ENCODE results near the gene RPS21.
"Not testable (repeated sequence)": the region's sequence is repeated elsewhere in the genome, so short reads cannot be mapped to it uniquely, and the experiment has no call there.

Gene RPS21

DNA sequence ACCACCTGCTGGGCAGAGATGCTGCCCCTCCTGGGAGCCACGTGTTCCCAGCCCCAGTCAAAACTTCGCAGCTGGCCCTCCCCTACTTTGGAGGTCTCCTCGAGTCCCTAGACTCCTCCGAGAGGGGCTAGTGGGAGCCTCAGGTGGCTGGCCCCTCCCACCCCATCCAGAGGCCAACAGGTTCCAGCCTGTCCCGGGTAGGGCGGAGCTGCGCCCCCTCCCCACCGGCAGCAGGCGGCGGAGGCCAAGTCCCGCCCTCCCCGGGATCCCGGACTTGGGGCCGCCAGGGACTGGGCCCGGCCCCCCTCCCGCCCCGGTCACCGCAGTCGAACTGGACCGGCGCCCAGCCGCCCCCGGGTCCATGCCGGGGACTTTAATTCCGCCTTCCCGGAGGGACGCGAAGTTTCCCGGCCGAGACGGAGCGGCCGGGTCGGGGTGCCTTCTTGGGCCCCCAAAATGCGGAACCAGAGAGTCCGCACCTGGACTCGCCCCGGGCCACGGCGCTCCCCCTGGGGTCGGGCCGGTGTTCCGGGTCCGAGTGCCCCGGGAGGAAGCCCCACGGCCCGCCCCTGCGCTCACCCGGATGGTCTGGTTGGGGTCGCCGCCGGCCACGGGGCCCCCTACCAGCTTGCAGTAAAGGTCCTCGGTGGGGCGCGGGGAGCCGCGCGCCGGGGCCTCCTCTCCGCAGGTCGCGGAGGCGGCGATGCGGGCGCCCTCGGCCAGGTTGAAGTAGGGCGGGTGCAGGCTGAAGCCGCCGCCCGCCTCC lies 20.4 kb upstream of the RPS21 start:
- no peak for DNase-seq

DNA sequence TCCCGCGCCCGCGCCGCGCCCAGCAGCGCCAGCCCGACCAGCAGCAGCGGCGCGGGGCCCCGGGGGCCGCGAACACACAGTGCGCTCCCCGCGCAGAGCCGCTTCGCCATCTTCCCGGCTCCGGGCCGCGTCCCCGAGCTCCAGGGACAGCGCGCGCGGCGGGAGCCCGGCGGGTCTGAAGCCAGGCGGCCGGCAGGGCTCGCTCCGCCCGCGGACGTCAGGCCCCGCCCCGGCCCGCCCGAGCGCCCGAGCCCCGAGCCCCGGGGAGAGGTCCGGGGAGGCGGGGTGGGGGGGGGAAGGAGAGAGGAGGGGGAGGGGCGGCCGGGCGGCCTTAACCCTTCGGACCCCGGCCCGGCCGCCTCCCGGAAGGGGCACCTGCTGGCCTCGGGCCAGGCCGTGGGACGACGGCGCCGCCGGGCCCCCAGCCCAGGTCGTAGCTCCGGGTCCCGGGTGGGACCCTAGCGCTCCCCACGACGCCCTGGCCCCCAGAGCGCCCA lies 19.7 kb upstream of the RPS21 start, which contains the start of gene LAMA5:
LAMA5 (minus strand) TSS at position 177 of the 497 bp plus-strand sequence; CDS start at position 110, 67 bp downstream.
- DNase-seq = no peak

DNA sequence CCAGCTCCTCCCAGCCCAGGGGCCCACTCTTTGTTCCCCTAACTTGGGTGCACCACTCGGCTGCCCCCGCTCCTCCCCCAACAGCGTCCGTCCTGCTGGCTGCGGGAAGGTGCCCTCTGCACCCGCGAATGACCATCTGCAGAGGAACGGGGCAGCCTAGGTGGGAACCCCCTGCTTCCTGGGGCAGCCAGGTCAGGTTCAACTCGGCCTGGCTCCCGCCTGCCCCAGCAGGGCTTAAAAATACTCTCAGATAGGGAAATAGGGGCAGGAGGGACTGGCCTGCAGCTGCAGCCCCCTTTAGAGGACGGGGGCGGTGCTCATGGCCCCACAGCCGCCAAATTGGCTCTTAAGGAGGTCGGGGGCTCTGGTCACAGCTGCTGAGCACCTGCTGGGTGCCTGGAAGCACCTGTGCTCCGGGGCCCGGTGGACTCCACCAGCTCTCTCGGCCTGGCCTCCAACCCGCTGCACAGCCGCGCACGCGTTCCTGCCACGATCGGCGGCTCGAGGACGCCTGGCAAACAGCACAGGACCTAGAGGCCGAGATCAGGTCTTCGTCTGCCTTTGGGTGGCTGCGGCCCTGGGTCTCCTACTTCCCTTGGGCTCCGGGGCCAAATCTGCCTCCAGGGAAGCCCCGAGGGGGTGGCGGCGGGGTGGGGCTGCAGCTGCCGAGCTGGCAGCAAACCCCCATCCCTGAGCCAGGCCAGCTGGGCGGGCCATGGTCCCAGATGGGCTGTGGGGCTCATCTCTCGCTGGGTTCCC lies 19.1 kb upstream of the RPS21 start:
- no peak for DNase-seq

DNA sequence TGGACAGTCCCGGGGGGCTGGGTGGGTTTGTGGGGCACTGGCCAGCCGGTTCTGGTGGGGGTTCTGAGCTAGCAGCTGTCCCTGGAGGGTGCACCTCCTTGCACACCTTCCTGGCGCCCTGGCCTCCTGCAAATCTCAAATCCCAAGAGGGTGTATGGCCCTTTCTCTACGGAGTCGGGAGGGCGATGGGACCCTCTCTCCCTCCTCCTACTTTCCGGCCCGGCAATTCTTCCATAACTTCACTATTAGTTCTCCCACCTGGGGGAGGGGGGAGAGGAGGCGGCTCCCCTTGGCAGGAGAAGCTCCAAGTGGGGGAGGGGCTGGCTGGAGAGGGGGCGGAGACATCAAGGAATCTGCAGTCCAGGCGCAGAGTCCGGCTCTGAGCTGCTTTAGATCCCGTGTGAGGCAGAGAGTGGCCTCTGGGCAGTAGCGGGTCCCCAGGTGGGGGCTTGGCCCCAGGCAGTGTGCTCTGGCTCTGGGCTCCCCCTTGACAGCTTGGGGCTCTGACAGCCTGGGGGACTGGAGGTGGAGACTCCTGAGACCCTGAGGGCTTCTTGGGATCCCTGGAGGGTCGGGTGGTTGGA lies 18.4 kb upstream of the RPS21 start:
- no peak for DNase-seq

DNA sequence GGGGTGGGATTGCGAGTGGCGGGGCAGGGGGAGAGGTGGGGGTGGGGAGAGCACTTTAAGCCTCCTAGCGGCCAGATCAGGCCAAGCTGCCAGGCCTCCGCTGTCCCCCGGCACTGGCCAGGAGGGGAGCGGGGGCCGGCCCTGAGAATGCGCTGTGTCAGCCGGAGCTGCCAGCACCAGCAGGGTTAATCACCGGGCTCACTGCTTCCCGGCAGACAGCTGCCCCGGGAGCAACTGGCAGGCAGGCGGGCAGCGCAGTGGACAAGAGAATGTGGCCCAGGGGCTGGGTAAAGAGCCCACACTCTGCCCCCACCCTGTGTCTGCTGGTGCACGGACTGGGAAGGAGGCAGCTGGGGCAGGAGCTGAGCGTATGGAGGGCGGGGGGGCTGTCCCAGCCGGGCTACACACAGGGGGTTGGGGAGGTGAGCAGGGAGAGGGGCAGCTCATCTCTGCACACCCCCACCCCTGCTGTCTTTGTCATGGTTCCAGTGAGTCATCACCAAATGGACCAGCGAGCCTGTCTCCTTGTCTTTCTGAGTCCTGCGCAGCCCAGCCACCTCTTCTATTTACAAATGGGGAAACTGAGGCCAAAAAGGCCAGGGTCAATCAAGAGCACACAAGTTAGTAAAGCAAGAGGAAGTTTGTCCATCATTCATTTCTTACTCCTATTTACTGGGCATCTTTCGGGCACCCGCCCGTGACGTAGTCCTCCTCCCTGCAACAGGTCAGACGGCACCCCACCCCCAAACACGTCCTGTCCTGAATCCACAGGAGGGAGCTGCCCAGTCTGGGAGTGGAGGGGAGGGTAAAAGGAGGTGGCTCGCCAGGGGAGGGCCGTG lies 17.7 kb upstream of the RPS21 start:
- DNase-seq = no peak

DNA sequence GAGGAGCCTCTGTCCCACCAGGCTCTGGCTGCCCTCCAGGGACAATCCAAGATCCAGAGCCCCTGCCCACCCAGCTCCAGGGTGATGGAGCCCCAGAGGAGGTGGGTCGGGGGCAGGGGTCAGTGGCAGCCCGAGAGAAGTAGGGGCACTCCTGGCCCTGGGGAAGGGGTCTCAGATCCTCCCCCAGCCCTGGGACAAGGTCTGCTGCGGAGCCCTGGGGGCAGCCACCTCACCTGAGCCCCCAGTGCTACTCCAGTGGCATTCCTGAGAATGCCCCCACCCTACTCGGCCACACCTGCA lies 17.1 kb upstream of the RPS21 start:
- DNase-seq = no peak

DNA sequence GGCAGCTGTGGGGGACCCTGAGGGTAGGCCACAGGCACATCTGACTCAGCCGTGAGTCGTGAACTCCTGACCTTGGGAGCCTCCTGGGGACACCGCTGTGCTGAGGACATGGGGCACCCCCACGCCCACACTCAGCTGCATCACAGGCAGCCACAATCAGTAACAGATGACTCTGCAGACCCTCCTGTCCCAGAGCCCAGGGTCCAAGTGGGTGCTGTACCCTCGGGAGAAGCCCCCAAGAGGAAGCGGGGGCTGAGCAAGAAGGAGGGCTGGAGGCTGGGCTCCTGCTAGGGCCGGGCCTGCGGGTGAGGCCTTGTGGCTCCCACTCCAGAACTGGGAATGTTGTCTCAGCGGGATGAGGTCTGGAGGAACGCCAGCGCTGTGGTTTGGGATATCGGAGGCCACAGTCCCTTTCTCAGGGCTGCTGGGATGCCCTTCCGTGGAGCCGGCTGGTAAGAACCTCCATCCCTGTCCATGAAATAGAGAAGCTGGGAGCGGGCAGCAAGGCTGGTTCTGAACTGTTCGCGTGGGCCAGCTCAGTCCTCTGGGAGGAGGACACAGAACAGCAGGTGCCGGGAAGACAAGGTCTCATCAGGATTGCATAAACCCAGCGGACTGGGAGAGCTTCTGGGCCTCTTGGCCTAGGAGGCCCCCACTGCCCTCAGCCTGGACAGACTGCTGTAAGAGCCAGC lies 16.6 kb upstream of the RPS21 start:
- DNase-seq = no peak

DNA sequence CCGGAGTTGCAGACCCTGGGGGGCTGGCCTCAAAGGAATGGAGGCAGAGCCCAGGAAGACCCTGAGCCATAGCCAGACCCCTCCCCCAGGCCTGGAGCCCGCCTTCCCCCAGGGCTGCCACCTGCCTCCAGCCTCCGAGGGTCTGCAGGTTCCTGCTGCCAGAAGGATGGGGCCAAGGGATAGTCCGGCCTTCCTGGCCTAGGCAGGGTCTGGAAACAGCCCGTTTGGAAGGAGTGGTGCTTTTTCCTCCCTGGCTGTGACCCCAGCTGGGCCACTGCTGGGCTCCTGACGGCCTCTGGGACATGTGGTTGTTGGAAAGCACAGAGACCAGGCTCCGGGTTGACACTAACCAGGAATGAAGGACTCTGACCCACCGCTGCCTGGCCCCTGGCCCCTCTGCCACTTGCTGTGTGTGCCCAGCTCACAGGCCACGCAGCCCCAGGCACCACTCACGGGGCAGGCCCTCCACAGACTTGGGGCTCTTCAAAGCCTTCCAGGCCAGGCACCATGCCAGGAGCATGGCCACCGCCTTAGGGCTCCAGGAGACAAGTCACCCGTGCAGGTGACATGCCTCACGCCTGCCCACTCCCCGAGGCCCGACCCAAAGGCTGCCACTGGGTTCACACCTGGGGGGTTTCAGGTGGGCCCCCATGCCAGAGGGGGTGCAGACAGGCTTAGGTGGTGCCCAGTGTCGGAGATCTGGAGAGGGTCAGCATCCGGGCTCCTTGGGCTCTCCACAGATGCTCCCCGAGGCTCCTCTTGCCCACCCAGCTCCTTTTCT lies 15.9 kb upstream of the RPS21 start:
- no peak for DNase-seq

DNA sequence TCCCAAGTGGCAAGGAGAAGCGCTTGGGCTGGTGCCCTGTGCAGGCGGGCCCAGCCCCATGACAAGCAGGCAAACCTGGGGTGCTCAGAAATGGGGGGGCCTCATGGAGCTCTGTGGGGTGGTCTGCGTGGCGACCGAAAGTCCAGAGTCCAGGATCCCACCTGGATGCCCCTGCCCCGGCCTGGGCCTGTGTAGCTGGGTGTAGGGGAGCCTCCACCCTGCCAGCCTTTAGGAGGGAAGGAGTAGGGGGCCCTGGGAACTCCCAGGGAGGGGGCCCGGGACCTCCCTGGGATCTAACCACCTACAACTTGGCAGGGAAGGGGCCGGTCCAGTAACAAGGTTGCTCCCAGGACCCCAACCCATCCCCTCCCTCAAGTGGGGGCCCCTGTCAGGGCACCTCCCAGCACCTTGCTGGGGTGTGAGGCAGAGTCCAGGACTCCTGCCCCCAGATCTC lies 15.3 kb upstream of the RPS21 start:
- no peak for DNase-seq

DNA sequence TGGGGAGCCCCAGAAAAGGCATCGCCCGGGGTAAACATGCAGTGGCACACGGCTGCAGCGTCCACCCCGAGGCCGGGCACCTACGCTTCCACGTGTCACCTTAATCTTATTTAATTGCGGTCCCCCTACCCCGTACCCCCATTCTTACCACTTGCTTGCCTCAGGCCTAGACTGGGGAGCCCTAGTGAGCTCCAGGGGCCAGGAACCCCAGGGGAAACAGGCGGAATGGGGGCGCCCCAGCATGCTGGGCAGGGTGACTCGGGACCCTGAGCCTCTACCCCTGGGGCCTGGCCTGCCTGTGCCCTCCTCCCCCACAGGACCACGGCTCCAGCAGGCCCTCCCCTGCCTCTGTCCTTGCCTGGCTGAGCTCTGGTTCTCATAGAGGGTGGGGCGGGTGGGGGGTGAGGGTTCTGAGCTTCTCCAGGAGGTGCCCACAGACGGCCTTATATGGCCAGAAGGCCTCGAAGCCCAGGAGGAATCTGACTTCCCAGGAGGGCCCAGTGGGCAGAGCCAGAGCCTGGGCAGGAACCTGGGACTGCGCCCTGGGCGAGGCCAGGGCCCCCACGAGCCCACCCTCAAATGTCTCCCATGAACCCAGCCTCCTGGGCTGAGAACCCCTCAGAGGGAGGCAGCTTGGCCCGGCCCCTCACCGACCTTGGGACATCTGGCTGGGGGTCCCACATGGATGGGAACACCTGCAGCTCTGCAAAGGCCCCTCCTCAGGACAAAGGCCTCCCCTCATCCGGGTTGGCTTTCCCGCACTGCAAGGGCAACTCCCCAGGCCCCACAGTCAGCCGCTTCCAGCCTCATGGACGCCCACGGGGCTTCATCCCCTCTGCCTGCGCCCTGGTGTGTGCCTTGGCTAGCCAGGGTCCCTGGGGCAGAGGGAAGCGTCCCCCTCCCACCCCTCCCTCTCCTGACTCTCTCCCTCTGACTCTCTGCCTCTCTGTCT lies 14.6 kb upstream of the RPS21 start:
- no peak for DNase-seq

DNA sequence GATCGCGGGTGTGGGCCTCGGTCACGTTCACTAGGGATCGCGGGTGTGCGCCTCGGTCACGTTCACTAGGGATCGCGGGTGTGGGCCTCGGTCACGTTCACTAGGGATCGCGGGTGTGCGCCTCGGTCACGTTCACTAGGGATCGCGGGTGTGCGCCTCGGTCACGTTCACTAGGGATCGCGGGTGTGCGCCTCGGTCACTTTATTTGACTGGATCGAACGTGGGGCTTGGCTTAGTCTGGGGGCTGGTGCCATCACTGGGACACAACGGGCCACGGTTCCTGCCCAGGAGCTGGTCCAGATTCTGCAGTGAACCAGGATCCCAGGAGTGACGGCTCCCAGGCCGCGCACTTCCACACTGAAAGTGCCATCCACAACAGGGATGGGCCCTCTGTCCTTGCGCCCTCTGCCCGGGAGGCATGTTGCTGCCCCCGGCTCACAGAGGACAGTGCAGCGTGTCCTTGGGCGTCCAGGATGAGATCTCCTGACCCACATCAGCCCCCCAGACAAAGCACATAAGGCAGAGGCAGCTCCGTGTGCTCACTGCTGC lies 13.2 kb upstream of the RPS21 start:
- DNase-seq = not testable (repeated sequence)

DNA sequence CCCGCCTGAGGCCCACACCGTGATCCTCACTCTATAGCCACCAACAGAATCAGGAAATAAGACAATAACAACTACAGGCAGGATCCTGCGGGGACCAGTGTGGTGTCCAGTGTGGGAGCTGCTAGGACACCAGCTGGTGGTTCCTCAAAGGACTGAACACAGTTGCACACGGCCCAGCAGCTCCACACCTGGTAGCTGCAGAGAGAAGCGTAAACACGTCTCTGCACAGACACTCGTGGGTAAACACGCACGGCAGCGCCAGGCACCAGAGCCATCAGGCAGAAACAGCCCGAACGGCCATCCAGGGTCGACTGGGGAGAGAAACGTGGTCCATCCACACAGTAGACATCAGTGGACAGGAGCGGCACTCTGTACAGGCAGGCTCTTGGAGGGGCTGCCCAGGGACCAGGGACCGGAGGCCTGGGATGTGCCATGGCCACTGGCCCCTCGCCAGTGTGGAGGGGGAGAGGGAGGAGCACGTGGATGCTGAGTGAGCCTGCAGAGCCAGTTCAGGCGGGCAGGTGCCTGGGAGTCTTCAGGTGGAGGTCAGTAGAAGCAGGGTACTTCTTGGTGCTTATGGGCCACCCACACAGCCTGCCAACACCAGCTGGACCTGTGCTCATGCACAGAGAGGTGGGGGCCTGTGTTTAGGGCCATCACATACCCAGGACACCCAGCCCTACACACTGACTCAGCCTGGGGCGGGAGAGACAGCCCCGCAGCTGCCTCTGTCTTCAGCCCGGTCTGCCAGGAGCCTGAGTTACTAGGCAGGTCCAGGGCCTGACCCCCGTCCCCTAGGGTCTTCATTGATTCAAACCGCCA lies 12.4 kb upstream of the RPS21 start:
- DNase-seq = no peak

DNA sequence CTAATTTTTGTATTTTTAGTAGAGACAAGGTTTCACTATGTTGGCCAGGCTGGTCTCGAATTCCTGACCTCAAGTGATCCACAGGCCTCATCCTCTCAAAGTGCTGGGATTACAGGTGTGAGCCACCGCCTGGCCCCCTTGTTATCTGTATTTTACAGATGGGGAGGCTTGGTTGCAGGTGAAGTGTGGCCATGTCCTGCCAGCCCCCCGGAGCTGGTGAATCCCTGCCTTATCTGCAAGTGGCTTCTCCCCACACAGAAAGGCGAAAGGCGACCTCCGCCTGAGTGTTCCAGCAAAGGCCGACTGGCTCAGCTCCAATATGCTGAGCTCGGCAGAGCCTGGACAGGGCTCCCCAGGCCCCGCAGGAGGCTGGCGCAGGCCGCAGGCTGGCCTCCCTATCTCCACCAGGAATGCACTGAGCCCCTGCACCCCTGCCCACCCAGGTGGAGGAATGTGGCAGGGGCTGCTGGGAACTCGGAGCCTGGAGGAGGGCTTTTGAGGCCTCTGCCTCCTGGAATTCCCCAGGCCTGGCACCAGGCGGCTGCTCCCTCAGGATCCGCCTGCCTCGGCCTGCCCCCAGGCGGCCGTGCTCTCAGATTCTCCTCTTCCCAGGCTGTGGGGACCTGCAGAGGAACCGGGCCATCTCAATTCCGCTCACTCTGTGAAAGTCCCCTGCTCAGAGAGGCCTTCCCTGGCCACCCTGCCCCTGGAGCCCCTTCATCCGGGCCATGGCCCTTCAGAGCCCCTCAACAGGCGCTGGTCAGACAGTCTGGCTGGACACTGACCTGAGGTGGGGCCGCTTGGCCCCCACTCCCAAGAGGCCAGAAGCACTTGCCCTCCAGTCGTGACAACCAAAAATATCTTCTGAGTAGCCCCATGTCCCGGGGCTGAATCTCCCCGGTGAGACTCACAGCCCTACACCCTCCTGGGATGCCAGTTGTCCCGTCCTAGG lies 10.5 kb upstream of the RPS21 start:
- no peak for DNase-seq

DNA sequence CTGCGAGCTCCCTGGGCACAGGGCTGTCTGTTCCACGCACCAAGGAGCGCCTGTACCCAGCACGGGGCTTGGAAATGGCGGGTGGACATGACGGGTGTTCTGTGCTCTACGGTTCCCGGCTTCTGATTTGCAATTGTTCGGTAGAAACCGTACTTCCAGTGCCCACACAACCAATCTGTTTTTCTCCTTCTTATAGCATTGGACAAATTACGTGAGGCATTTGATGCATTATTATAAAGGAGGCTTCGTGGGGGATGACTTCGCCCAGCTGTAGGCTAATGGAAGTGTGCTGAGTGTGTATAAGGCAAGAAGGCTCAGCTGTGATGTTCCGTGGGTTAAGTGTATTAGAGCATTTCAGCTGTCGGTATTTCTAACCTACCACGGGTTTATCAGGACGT lies 9.8 kb upstream of the RPS21 start:
- no peak for DNase-seq

DNA sequence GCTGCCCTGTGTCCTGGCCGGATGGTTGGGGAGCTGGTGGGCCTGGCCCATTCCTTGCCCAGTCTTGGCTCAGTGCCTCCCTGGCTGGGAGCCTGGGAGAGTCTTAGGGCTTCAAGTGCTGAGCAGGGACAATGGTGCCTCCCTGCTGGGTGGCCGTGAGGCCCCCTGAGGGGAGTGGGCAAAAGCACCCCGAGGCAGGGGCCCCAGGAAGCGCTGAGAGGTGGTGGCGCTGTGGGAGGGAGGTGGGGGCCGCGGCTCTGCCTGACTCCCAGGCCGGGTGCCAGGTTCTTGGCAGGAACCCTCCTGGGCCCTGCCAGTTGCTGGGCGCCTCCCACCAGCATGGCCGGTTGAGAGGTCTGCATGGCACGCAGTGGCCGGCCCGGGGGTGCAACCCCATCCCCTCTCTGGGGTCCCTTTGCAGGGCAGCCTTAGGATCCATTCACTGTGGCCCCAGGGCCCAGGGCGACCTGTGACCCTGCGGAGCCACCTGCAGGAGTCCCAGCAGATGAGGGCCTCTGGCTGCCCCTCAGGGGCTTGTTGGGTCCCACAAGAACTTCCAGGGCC lies 9.2 kb upstream of the RPS21 start:
- no peak for DNase-seq

DNA sequence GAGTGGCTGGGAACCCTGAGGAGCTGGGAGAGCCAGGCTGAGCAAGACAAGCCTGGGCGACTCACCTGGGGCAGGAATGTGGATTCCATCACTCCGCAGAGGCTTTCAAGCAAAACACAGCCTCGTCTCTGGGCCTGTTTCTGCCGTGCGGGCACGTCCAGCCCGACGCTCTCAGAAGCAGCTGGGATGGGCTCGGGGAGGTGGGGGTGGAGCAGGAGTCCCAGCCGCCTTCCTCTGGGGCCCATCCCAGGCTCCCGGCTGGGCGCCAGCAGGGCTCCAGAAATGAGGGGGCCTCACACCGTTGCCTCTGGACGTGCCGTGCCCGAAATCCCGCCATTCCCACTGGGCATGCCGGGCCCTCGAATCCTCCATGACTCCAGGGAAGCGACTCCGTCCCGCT lies 8.7 kb upstream of the RPS21 start:
- DNase-seq = no peak

DNA sequence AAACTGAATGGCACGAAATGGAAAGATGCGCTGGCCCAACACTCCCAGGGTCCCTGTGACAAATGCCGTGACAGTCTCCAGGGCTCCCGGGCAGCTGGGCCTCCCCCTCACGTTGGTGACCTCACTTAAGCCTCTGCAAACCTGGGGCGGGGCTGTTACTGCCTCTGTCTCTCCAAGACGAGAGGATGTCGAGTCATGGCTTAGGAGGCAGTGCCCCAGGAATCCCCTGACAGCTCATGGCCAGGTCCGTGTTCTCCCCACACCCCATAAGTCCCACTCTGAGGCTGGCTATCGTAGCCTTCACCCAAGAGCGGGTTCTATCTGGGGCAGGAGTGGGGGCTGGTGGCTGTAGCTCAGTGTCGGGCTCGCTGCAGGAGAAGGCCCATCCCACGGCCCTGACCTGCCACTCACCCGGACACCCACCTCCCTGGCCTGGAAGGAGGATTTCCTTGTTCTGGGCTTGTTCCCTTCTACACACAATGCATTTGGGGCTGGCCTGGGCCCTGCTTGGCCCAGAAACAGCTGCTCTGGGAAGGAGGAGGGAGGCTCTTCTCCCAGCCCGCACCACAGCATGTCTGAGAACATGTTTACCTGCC lies 5.6 kb upstream of the RPS21 start:
- DNase-seq = no peak

All from activated CD4-positive, alpha-beta T cell treated with anti-CD3 and anti-CD28 coated beads, Interleukin-2, amount 50 U/mL, for 1 hour (primary cell).